SK-N-SH (cell line): ENCODE measurements around the gene SHROOM2. TPM values are rescaled to one million over a fixed set of nuclear protein-coding genes. Genes with fewer than 3 reads are reported as not detected.

ENCODE experiments used
- CTCF ChIA-PET: fragments of 300-600, 350-600 bp; formaldehyde crosslinking; extraction: SDS; loops from one replicate; lab custom pipeline; 2021; lab: Yijun Ruan, JAX
- POLR2A ChIA-PET: fragments of 350-600 bp; sonication (Branson Sonifier 250); formaldehyde crosslinking; extraction: SDS; loops from one replicate; lab custom pipeline; 2020; ENCODE audit warnings: antibody characterized with exemption, inconsistent platforms; lab: Yijun Ruan, JAX
- DNase-seq: peaks from one replicate; pipeline ENCODE4 v3.0.0; 2012
- H2AFZ ChIP-seq: fragments of 200-600 bp; sonication (generic); 2 replicates; pipeline ENCODE4 v1.8.1; 2016; ENCODE audit warnings: antibody characterized with exemption, mild to moderate bottlenecking, low read depth
- H3F3A ChIP-seq: fragments of 200-600 bp; sonication (generic); replicated peaks from 2 replicates; pipeline ENCODE3; 2016; ENCODE audit warnings: antibody characterized with exemption, mild to moderate bottlenecking; ENCODE audit not compliant: insufficient read depth
- H3K27ac ChIP-seq, 2 experiments: fragments of 200-500 bp in 1 of 2; fragments of 200-600 bp in 1 of 2; sonication (Bioruptor generic) in 1 of 2; sonication (generic), shearing (Covaris generic) in 1 of 2; 2 replicates each; pipeline versions ENCODE4 v1.5.1 to v1.6.1; 2014 to 2016; ENCODE audit warnings: low read depth in 2 of 2, inconsistent platforms in 1 of 2, low read length in 1 of 2, mild to moderate bottlenecking in 1 of 2, mixed read lengths in 1 of 2
- H3K27me3 ChIP-seq: fragments of 200-600 bp; sonication (generic), shearing (Covaris generic); 2 replicates; pipeline ENCODE4 v1.6.1; 2016; ENCODE audit warnings: mixed run types; ENCODE audit not compliant: insufficient read depth
- H3K36me3 ChIP-seq, 2 experiments: fragments of 200-500 bp in 1 of 2; fragments of 200-600 bp in 1 of 2; sonication (Bioruptor generic) in 1 of 2; sonication (generic) in 1 of 2; replicated peaks in 1 of 2; 2 replicates each; pipeline versions ENCODE3 to v1.5.1; 2014 to 2016; ENCODE audit warnings: low read length in 1 of 2, mild to moderate bottlenecking in 1 of 2; ENCODE audit not compliant: insufficient read depth in 2 of 2, control insufficient read depth in 1 of 2
- H3K4me1 ChIP-seq, 2 experiments: fragments of 200-500 bp in 1 of 2; fragments of 200-600 bp in 1 of 2; sonication (Bioruptor generic) in 1 of 2; sonication (generic), shearing (Covaris generic) in 1 of 2; 2 replicates each; pipeline versions ENCODE4 v1.5.1 to v1.6.1; 2014 to 2016; ENCODE audit warnings: low read depth in 1 of 2, low read length in 1 of 2, mixed run types in 1 of 2; ENCODE audit not compliant: insufficient read depth in 2 of 2, control insufficient read depth in 1 of 2
- H3K4me2 ChIP-seq: fragments of 200-600 bp; sonication (generic), shearing (Covaris generic); 2 replicates; pipeline ENCODE4 v1.6.1; 2017; ENCODE audit warnings: mixed run types
- H3K4me3 ChIP-seq, 2 experiments: fragments of 200-500 bp in 1 of 2; fragments of 200-600 bp in 1 of 2; sonication (Bioruptor generic) in 1 of 2; sonication (generic), shearing (Covaris generic) in 1 of 2; 2 replicates each; pipeline versions ENCODE4 v1.5.1 to v1.8.1; 2014 to 2016; ENCODE audit warnings: low read depth in 2 of 2, inconsistent platforms in 1 of 2, low read length in 1 of 2, mild to moderate bottlenecking in 1 of 2, mixed read lengths in 1 of 2, moderate library complexity in 1 of 2
- H3K79me2 ChIP-seq: fragments of 200-600 bp; sonication (generic); 2 replicates; pipeline ENCODE4 v1.8.1; 2017; ENCODE audit warnings: mild to moderate bottlenecking; ENCODE audit not compliant: insufficient read depth
- H3K9ac ChIP-seq: fragments of 200-600 bp; sonication (generic); 2 replicates; pipeline ENCODE4 v1.6.1; 2017; ENCODE audit warnings: mixed run types
- H3K9me2 ChIP-seq: fragments of 200-600 bp; sonication (generic); 2 replicates; pipeline ENCODE4 v1.6.1; 2017; ENCODE audit warnings: mixed run types
- H3K9me3 ChIP-seq: fragments of 200-600 bp; sonication (generic); 2 replicates; pipeline ENCODE4 v1.6.1; 2017; ENCODE audit warnings: mixed run types, mild to moderate bottlenecking, moderate library complexity
- H4K20me1 ChIP-seq: fragments of 200-600 bp; sonication (generic); 2 replicates; pipeline ENCODE4 v1.6.1; 2017; ENCODE audit warnings: mild to moderate bottlenecking, mixed run types; ENCODE audit not compliant: insufficient read depth
- CHD2 ChIP-seq: fragments of 150-350 bp; IDR thresholded peaks from 2 replicates; pipeline ENCODE4 v1.6.1; 2018; ENCODE audit warnings: low read length; ENCODE audit not compliant: partially characterized antibody
- FOSL2 ChIP-seq: IDR thresholded peaks from 2 replicates; pipeline ENCODE4 v1.4.0; 2012; ENCODE audit warnings: low read depth, mild to moderate bottlenecking, moderate library complexity, borderline replicate concordance
- FOXM1 ChIP-seq: IDR thresholded peaks from 2 replicates; pipeline ENCODE4 v1.4.0; 2012; ENCODE audit warnings: low read depth, mild to moderate bottlenecking
- GATA2 ChIP-seq: sonication (generic); formaldehyde crosslinking; IDR thresholded peaks from 2 replicates; pipeline ENCODE4 v1.5.0; 2020; ENCODE audit warnings: mild to moderate bottlenecking, missing genetic modification reagents
- IRF3 ChIP-seq: fragments of 150-350 bp; IDR thresholded peaks from 2 replicates; pipeline ENCODE4 v1.6.1; 2016; ENCODE audit warnings: mild to moderate bottlenecking, low read depth, low read length
- JUND ChIP-seq: IDR thresholded peaks from 2 replicates; pipeline ENCODE4 v1.4.0; 2012
- MXI1 ChIP-seq: IDR thresholded peaks from 2 replicates; pipeline ENCODE4 v1.6.1; 2012; ENCODE audit warnings: mild to moderate bottlenecking, low read depth, low read length, improper control_type of control experiment
- NFIC ChIP-seq: IDR thresholded peaks from 2 replicates; pipeline ENCODE4 v1.4.0; 2012; ENCODE audit warnings: borderline replicate concordance
- REST ChIP-seq: IDR thresholded peaks from 2 replicates; pipeline ENCODE4 v1.6.1; 2012; ENCODE audit warnings: mild to moderate bottlenecking, low read depth, low read length, moderate library complexity
- RXRA ChIP-seq: IDR thresholded peaks from 2 replicates; pipeline ENCODE4 v1.4.0; 2012; ENCODE audit warnings: low read depth, mild to moderate bottlenecking, borderline replicate concordance
- TAF1 ChIP-seq: IDR thresholded peaks from 2 replicates; pipeline ENCODE4 v1.6.1; 2012; ENCODE audit warnings: low read depth, mild to moderate bottlenecking, low read length, moderate library complexity, borderline replicate concordance
- USF1 ChIP-seq: IDR thresholded peaks from 2 replicates; pipeline ENCODE4 v1.4.0; 2012; ENCODE audit warnings: low read depth, borderline replicate concordance
- YY1 ChIP-seq: IDR thresholded peaks from 2 replicates; pipeline ENCODE4 v1.4.0; 2012; ENCODE audit warnings: low read depth, mild to moderate bottlenecking
- WGBS: methylation state at CpG from one replicate; pipeline ENCODE4 v1.1.6; 2017; ENCODE audit warnings: low lambda C conversion rate; 5-methylcytosine and 5-hydroxymethylcytosine counted together
- polyA plus RNA-seq, 3 experiments: library from polyadenylated mRNA; depleted of rRNA; stranded (reverse); fragments of >200 nt; gene quantifications; 2 replicates each; pipeline ENCODE4 v1.2.3, GENCODE V29; 2012

Gene SHROOM2
- polyA plus RNA-seq, 1 of the 3 experiments (the other 2 are of a cell fraction): not detected

GRCh38 chrX:9906919-9907318 is 120.7 kb downstream of the SHROOM2 start:
- Histone ChIP-seq H3K4me2 (no peak overlapping the region), H3F3A (no peaks in the 10 kb centered on the region), H3K9me2 (no peaks in the 10 kb centered on the region), H3K4me1 (no peaks in the 10 kb centered on the region), H3K9me3 (no peaks in the 10 kb centered on the region), H3K27ac (no peak overlapping the region), H4K20me1 (no peaks in the 10 kb centered on the region), H3K27me3 (no peaks in the 10 kb centered on the region), H3K79me2 (no peaks in the 10 kb centered on the region), H3K9ac (no peak overlapping the region), H3K36me3 (no peaks in the 10 kb centered on the region), H3K4me3 (no peak overlapping the region), H2AFZ (no peak overlapping the region)
- 42% methylated on average over 8 of the region's 10 CpGs for WGBS
- POLR2A ChIA-PET: no interaction called here
- peak; percentile 21 for DNase-seq
- TF ChIP-seq FOXM1 (no peak), MXI1 (no peak), JUND (no peak), FOSL2 (no peak), RXRA (no peak), IRF3 (no peak), CHD2 (no peak), NFIC (no peak), YY1 (no peak), REST (no peak)
- CTCF ChIA-PET: no interaction called here

GRCh38 chrX:9907645-9908387 is 121.6 kb downstream of the SHROOM2 start:
- Histone ChIP-seq H3K4me3 (no peak overlapping the region), H3K79me2 (no peaks in the 10 kb centered on the region), H2AFZ (no peak overlapping the region), H3K36me3 (no peaks in the 10 kb centered on the region), H3K4me2 (no peak overlapping the region), H4K20me1 (no peaks in the 10 kb centered on the region), H3F3A (no peaks in the 10 kb centered on the region), H3K27ac (no peak overlapping the region), H3K27me3 (no peaks in the 10 kb centered on the region), H3K9ac (no peak overlapping the region), H3K9me3 (no peaks in the 10 kb centered on the region), H3K9me2 (no peaks in the 10 kb centered on the region), H3K4me1 (no peaks in the 10 kb centered on the region; a peak in 1 of 4 replicates)
- ChIA-PET CTCF (no interaction called here), POLR2A (no interaction called here)
- WGBS: 30% methylated on average over 8 of the region's 8 CpGs
- no peak for TF ChIP-seq CHD2
- no peak for TF ChIP-seq TAF1
- no peak for TF ChIP-seq USF1
- TF ChIP-seq GATA2 (CRISPR knock-in tag): no peak
- no peak for TF ChIP-seq RXRA
- no peak for DNase-seq
